Liver (tissue), 3 donors: ENCODE data around the gene ORC4.

ENCODE experiments used
- CTCF ChIP-seq: fragments of 150-350 bp; IDR thresholded peaks from 2 replicates; pipeline ENCODE4 v1.5.1; 2017; ENCODE audit warnings: improper control_type of control experiment, low read depth, low read length; ENCODE audit not compliant: missing input control
- JUND ChIP-seq, 2 donors: IDR thresholded peaks; 2 replicates each; pipeline ENCODE4 v1.6.1; 2016; ENCODE audit warnings: antibody characterized with exemption in 2 of 2
- RAD21 ChIP-seq, 2 donors: IDR thresholded peaks; 2 replicates each; pipeline ENCODE4 v1.6.1; 2016; ENCODE audit warnings: antibody characterized with exemption in 2 of 2, mild to moderate bottlenecking in 2 of 2
- REST ChIP-seq: IDR thresholded peaks from 2 replicates; pipeline ENCODE4 v1.6.1; 2016; ENCODE audit warnings: antibody characterized with exemption, mild to moderate bottlenecking
- SP1 ChIP-seq: IDR thresholded peaks from 2 replicates; pipeline ENCODE4 v1.6.1; 2018; ENCODE audit warnings: antibody characterized with exemption, mild to moderate bottlenecking
- TAF1 ChIP-seq: conservative IDR thresholded peaks from 2 replicates; pipeline ENCODE4 v1.6.1; 2016; ENCODE audit warnings: antibody characterized with exemption, mild to moderate bottlenecking
- YY1 ChIP-seq: IDR thresholded peaks from 2 replicates; pipeline ENCODE4 v1.6.1; 2016; ENCODE audit warnings: antibody characterized with exemption, mild to moderate bottlenecking
- TF ChIP-seq, protein P1 (sequence below): IDR thresholded peaks from 2 replicates; pipeline ENCODE4 v1.6.1; 2016; ENCODE audit warnings: antibody characterized with exemption
- TF ChIP-seq, protein P2 (sequence below): IDR thresholded peaks from 2 replicates; pipeline ENCODE4 v1.6.1; 2016; ENCODE audit warnings: antibody characterized with exemption
- TF ChIP-seq, protein P3 (sequence below): IDR thresholded peaks from 2 replicates; pipeline ENCODE4 v1.6.1; 2016; ENCODE audit warnings: antibody characterized with exemption
- donor health status: healthy.
- donor health status: healthy.

GRCh38 chr2:148013876-148014275, 6.7 kb downstream of the ORC4 start:
- TF ChIP-seq CTCF (no peak), YY1 (no peak), REST (no peak), RAD21 (IDR thresholded peaks at IDR 0.05) (no peak), JUND (IDR thresholded peaks at IDR 0.05) (no peak), SP1 (no peak), TAF1 (no peak)
- TF ChIP-seq, protein P1, sequence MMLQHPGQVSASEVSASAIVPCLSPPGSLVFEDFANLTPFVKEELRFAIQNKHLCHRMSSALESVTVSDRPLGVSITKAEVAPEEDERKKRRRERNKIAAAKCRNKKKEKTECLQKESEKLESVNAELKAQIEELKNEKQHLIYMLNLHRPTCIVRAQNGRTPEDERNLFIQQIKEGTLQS = no peak
- TF ChIP-seq, protein P2, sequence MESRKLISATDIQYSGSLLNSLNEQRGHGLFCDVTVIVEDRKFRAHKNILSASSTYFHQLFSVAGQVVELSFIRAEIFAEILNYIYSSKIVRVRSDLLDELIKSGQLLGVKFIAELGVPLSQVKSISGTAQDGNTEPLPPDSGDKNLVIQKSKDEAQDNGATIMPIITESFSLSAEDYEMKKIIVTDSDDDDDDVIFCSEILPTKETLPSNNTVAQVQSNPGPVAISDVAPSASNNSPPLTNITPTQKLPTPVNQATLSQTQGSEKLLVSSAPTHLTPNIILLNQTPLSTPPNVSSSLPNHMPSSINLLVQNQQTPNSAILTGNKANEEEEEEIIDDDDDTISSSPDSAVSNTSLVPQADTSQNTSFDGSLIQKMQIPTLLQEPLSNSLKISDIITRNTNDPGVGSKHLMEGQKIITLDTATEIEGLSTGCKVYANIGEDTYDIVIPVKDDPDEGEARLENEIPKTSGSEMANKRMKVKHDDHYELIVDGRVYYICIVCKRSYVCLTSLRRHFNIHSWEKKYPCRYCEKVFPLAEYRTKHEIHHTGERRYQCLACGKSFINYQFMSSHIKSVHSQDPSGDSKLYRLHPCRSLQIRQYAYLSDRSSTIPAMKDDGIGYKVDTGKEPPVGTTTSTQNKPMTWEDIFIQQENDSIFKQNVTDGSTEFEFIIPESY = no peak
- TF ChIP-seq, protein P3, sequence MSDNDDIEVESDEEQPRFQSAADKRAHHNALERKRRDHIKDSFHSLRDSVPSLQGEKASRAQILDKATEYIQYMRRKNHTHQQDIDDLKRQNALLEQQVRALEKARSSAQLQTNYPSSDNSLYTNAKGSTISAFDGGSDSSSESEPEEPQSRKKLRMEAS = no peak
